PC-3 (cell line): ENCODE measurements around the gene ARL10.

Source experiments
- CTCF ChIP-seq: fragments of 300-600 bp; sonication (generic); conservative IDR thresholded peaks from 2 replicates; pipeline ENCODE4 v1.5.1; 2017; ENCODE audit warnings: antibody characterized with exemption, low read depth, mild to moderate bottlenecking, low read length
- EZH2 ChIP-seq: fragments of 300-600 bp; sonication (generic); IDR thresholded peaks from one replicate; pipeline ENCODE4 v1.6.1; 2017; ENCODE audit warnings: antibody characterized with exemption, mild to moderate bottlenecking, low read length; ENCODE audit not compliant: unreplicated experiment
- EZH2phosphoT487 ChIP-seq: fragments of 300-600 bp; sonication (generic); IDR thresholded peaks from 2 replicates; pipeline ENCODE4 v1.6.1; 2018; ENCODE audit warnings: mild to moderate bottlenecking, antibody characterized with exemption, low read length, borderline replicate concordance

- no peak for TF ChIP-seq EZH2phosphoT487
- TF ChIP-seq CTCF, result no peak
- TF ChIP-seq EZH2, result no peak
Measured at GRCh38 chr5:176379881-176380280, 14.6 kb downstream of the ARL10 start.
